22Rv1 (cell line): Measurements from ENCODE around the gene PRKCE.

ENCODE experiments used
- CTCF ChIP-seq: fragments of 450-650 bp; IDR thresholded peaks from 2 replicates; pipeline ENCODE4 v1.5.1; 2017; ENCODE audit warnings: mild to moderate bottlenecking
- ZFX ChIP-seq: fragments of 450-650 bp; IDR thresholded peaks from 2 replicates; pipeline ENCODE4 v1.6.1; 2017; ENCODE audit warnings: antibody characterized with exemption, borderline replicate concordance

DNA sequence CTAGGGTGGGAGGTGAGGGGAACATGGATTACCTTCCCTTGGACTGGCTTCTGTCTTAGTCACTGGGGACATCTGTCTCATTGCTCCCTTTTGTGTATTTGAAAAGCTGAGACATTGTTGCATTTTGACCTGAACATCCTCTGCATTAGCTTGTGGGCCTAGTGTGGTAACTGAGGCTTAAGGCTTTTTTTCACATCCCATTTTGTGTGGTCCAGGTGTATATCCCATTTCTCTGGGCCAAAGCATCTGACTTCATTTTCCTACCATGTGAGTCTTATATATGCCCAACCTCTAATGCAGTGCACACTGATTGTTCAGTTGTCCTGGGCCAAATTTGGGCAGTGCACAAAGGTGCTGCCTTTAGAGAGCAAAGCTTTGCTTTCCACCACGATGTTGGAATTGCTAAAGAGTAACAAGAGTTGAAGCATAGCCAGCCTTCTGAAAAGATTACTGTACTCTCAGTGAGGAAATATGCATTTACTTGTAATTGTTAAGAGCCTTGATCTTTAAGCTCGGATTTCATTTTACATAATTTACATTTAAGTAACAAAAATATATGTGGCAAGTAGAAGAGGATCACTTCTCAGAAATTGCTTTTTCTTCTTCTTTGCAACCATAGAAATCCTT, 13.3 kb downstream of the PRKCE start:
- TF ChIP-seq CTCF (no peak), ZFX (no peak)
